ENCODE data around the gene SYNE2.

Gene SYNE2

DNA sequence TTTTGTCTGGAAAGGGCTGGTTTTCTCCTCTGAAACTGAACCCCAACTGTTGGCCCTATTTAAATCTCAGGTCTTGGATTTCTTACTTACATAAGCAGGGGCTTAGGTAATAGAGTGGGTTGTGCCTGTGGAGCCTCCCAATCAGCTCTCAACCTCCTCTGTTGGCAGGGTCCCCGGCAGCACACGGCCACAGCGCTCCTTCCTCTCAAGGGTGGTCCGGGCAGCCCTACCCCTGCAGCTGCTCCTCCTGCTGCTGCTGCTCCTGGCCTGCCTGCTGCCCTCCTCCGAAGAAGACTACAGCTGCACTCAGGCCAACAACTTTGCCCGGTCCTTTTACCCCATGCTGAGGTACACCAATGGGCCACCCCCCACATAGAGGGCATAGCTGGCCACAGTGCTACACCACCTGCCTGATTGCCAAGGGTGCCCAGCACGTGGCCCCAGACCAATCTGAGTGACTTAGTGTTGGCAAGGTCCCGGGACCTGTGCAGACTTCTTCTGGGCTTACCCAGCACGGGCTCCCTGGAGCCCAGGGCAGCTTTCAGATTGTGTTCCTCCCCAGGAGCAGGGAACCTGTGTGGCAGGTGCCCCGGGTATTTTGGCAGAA, 372.4 kb downstream of the SYNE2 start:
- DNase-seq: no peak

- DNase-seq: no peak
Observed at GRCh38 chr14:64227856-64228255, 375.1 kb downstream of the SYNE2 start.

DNA sequence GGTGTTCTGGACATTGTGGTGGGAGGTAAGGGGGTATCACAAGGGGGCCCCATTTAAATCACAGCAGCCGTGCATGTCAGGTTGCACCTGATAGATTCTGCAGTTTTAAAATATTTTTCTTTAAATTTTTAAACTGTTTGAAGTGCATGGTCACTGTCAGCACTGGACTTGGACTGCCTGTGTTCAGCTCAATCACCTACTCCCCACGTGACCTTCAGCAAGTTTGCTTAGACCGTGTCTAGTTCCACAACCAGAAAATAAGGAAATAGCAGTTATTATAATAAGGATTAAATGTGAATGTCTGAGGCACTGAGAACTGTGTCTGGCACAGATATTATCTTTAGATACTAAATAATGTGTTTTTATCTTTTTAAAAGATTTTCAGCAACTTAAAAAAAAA, 376.7 kb downstream of the SYNE2 start:
- DNase-seq: no peak

GRCh38 chr14:64232095-64232838, 379.5 kb downstream of the SYNE2 start:
- DNase-seq: no peak

GRCh38 chr14:64232944-64233343, 380.1 kb downstream of the SYNE2 start:
- DNase-seq: no peak

- DNase-seq: no peak
Observed at GRCh38 chr14:64233531-64234190, 380.9 kb downstream of the SYNE2 start.

GRCh38 chr14:64234877-64235651, 382.3 kb downstream of the SYNE2 start:
- no peak for DNase-seq

- no peak for DNase-seq
Observed at GRCh38 chr14:64235652-64236640, 383.1 kb downstream of the SYNE2 start.

- no peak for DNase-seq
Observed at GRCh38 chr14:64238049-64238448, 385.2 kb downstream of the SYNE2 start.

GRCh38 chr14:64238631-64239030, 385.8 kb downstream of the SYNE2 start:
- no peak for DNase-seq

GRCh38 chr14:64244279-64244678, 391.5 kb downstream of the SYNE2 start:
- DNase-seq: no peak

DNA sequence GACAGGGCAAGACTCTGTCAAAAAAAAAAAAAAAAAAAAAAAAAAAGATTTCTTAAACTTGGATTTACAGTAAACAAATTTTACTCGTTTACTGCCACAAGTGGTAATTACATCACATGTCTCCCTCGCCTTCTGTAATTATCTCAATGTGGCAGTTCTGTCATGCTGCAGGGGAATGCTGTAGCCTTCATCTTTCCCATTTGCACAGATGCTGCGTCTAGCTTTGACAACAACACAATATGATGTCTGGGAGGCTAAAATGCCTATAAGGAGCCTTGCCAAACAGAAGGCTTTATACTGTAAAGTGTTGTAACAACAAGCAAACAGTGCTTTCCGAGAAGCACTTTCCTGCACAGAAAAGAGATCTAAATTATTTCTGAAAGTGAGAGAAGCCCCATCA, 392.7 kb downstream of the SYNE2 start:
- no peak for DNase-seq

GRCh38 chr14:64246688-64247087, 393.9 kb downstream of the SYNE2 start:
- no peak for DNase-seq

GRCh38 chr14:64247195-64247594, 394.4 kb downstream of the SYNE2 start:
- DNase-seq: no peak

GRCh38 chr14:64248689-64249088, 395.9 kb downstream of the SYNE2 start:
- no peak for DNase-seq

DNA sequence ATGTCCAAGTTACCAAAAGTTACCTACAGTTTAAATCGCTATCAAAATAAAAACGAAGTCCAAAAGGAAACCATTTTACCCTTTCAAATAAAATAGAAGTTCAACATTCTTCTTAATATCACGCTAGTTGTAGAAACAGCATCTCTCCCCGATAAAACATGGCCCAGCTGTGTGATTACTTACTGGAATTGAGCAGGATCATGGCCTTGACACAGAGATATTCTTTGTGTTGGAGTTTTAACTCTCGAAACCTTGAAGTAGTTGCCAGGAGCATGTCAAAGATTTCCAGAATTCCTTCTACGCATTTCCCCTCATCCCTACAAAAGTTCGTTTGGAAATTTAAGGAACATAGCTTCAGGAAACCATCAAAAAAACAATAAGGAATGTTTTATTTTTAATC, 396.6 kb downstream of the SYNE2 start:
- DNase-seq: no peak

- DNase-seq: no peak
Observed at GRCh38 chr14:64253672-64254071, 400.9 kb downstream of the SYNE2 start.

DNA sequence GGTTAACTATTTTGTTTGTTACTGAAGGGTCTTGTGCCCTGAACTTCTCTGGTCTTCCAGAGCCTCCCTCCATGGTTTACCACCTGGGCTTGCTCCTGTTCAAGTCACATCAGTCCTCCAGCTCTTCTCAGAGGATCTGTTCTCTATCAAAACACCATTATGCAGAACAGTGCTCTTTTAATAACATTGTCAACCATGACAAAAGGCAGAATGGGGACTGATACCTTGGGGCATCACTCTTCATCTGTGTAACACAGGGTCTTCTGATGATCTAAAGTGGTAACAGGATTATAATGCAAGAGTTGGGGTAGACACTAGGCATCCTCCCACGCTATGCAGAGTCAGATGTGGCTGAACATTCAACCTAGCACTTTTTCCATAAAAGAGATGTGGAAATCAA, 403.0 kb downstream of the SYNE2 start:
- no peak for DNase-seq

DNA sequence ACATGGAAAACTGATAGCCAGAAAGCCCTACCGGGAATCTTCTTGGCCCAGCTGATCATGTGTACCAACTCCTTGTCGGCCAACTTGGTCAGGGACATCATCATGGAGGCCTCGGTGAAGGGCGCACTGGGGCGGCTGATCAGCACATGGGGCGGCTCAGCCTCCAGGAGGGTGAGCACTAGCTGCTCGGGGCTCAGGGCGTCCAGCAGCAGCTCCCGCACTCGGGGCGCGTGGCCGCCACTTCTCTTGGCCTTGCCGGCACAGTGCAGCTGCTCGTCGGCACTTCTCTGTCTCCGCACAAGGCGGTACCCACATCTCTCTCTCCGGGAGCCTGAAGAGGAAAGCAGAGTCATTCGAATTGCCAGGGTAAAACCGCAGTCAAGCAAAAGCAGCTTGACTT, 407.6 kb downstream of the SYNE2 start:
- DNase-seq: no peak

GRCh38 chr14:64265222-64265621, 412.4 kb downstream of the SYNE2 start:
- DNase-seq: no peak

DNA sequence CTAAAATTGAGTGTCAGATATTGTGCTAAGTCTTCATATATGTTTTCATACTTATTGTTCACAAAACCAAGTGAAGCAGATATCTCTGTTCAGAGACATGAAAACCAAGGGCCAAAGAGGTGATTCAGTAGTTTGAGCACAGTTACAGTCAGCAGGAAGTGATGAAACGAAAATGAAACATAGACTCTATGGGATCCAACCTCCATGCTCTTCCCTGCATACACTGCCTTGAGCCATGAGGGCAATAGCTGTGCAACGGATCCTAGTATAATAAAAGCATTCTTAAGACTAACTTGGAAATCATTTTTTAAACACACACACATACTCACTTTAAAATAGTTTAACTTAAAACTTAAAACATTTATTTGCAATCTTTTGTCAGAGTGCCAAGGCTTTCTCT, 413.4 kb downstream of the SYNE2 start:
- no peak for DNase-seq

- DNase-seq: no peak
Observed at GRCh38 chr14:64272019-64272418, 419.2 kb downstream of the SYNE2 start.
